PC-9 (cell line): ENCODE data around the gene GEMIN8.

Experiments
- EZH2 ChIP-seq: fragments of 200-600 bp; sonication (generic); IDR thresholded peaks from 2 replicates; pipeline ENCODE4 v1.8.0; 2017; ENCODE audit warnings: antibody characterized with exemption, low read depth
- TF ChIP-seq, protein P1 (sequence below): fragments of 200-600 bp; sonication (generic); conservative IDR thresholded peaks from 2 replicates; pipeline ENCODE4 v1.6.1; 2017; ENCODE audit warnings: mixed run types, antibody characterized with exemption, mild to moderate bottlenecking, moderate library complexity

DNA sequence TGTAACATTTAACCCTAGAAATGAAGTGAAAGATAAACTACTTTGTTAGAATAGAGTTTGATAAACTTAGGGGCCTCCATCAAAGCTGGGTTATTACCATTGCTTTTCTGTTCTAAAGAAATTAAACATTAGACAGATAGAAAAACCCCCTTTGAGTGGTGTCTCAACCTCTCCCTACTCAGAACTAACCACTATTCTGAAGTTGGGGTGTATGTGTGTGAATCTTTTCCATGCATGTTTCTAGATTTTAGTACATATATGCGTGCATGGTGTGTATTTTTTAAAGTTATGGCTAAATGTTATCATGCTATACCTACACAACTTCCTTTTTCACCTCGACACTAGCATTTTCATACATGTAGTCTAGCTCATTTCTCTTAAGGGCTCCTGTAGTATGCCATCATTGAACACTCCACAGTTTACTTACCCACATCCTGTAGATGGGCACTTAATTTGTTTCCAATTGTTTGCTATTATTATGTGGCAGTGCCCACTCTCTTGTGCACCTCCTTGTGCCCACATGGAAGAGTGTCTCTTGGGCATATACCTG lies 25.7 kb downstream of the GEMIN8 start:
- TF ChIP-seq, protein P1, sequence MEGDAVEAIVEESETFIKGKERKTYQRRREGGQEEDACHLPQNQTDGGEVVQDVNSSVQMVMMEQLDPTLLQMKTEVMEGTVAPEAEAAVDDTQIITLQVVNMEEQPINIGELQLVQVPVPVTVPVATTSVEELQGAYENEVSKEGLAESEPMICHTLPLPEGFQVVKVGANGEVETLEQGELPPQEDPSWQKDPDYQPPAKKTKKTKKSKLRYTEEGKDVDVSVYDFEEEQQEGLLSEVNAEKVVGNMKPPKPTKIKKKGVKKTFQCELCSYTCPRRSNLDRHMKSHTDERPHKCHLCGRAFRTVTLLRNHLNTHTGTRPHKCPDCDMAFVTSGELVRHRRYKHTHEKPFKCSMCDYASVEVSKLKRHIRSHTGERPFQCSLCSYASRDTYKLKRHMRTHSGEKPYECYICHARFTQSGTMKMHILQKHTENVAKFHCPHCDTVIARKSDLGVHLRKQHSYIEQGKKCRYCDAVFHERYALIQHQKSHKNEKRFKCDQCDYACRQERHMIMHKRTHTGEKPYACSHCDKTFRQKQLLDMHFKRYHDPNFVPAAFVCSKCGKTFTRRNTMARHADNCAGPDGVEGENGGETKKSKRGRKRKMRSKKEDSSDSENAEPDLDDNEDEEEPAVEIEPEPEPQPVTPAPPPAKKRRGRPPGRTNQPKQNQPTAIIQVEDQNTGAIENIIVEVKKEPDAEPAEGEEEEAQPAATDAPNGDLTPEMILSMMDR, result no peak
- TF ChIP-seq EZH2, result no peak
